Motor neuron (in vitro differentiated cells): ENCODE data around the gene ZNF354B. TPM values are rescaled to one million over a fixed set of nuclear protein-coding genes. Genes with fewer than 3 reads are reported as not detected.

Source experiments
- ATAC-seq, 8 experiments: fragments of 200-7000 bp; cut with Tn5 transposase; replicated peaks in 6 of 8; 2 replicates each; pipeline ENCODE4 v1.8.0; 2021; ENCODE audit warnings: mild to moderate bottlenecking in 8 of 8, moderate library complexity in 8 of 8
- H3K27ac ChIP-seq, 2 donors: fragments of 250-450 bp; sonication (Bioruptor Pico); 2 replicates each; pipeline ENCODE4 v1.9.0; 2021; ENCODE audit warnings: antibody characterized with exemption in 2 of 2, mild to moderate bottlenecking in 2 of 2, moderate library complexity in 1 of 2
- H3K4me1 ChIP-seq, 2 donors: fragments of 250-450 bp; sonication (Bioruptor Pico); replicated peaks in 1 of 2; 2 replicates each; pipeline ENCODE4 v1.6.1; 2021; ENCODE audit warnings: antibody characterized with exemption in 2 of 2, mild to moderate bottlenecking in 2 of 2, moderate library complexity in 1 of 2
- H3K4me3 ChIP-seq, 5 donors: fragments of 250-450 bp; sonication (Bioruptor Pico); 2 replicates each; pipeline ENCODE4 v1.9.0; 2021; ENCODE audit warnings: antibody characterized with exemption in 5 of 5, mild to moderate bottlenecking in 5 of 5, moderate library complexity in 4 of 5
- WGBS, 10 experiments: fragments of 450-650 bp; shearing (Covaris generic); methylation state at CpG; one replicate each; pipeline ENCODE4 v1.0.0; 2022; 5-methylcytosine and 5-hydroxymethylcytosine counted together
- in situ Hi-C, 9 experiments: fragments of 400-800 bp; cut with MboI; loops; one replicate each; pipeline ENCODE4 v1.15.0; 2021; ENCODE audit warnings: low sequenced_read_pairs in 9 of 9, low pct_unique_long_range_greater_than_20kb in 2 of 9; ENCODE audit not compliant: unreplicated experiment in 9 of 9
- total RNA-seq, 8 experiments: library from RNA; unstranded; fragments of 300-600 nt; gene quantifications; 2 replicates each; pipeline versions ENCODE4 v1.2.3 to v1.2.4, GENCODE V29; 2022

Gene ZNF354B
- total RNA-seq, 8 experiments from 2014 or later = 9.2 to 22.9 (median 11.8) TPM

GRCh38 chr5:178902849-178903248 lies 43.1 kb downstream of the ZNF354B start:
- 36 to 88% (median 65%) methylated on average over 2 to 3 of the region's 3 CpGs for WGBS, 10 experiments
- H3K27ac ChIP-seq = no peak overlapping the region
- ATAC-seq = no peak
- no peaks in the 10 kb centered on the region for H3K4me1 ChIP-seq
- H3K4me3 ChIP-seq = no peak overlapping the region
- in situ Hi-C loops = no loop called here

- Histone ChIP-seq H3K4me1 (no peaks in the 10 kb centered on the region), H3K27ac (no peak overlapping the region), H3K4me3 (no peak overlapping the region)
- WGBS, 10 experiments = 60 to 98% (median 91%) methylated on average over 2 to 11 of the region's 11 CpGs
- ATAC-seq = no peak
- in situ Hi-C loops = no loop called here
Measured at GRCh38 chr5:178931846-178932760, 72.3 kb downstream of the ZNF354B start.

Other genes starting within 250 kb of the ZNF354B start
- gene CLK4, start 232.9 kb upstream of the ZNF354B start, total RNA-seq = 10 to 100 TPM; 18.4 to 44.9 (median 27.0) TPM
- gene ZNF354A, start 129.3 kb upstream of the ZNF354B start, total RNA-seq = 10 to 100 TPM in 7 of 8 experiments, 1 to 10 TPM in 1; 7.9 to 15.4 (median 12.1) TPM
- 1 to 10 TPM in 5 of 8 experiments, under 1 TPM in 3; 0.36 to 3.0 (median 2.1) TPM for gene ZFP2, start 36.0 kb downstream of the ZNF354B start, total RNA-seq
- gene ZNF454, start 81.2 kb downstream of the ZNF354B start, total RNA-seq = 1 to 10 TPM in 6 of 8 experiments, under 1 TPM in 2; 0.41 to 5.0 (median 2.2) TPM
- gene GRM6, start 135.4 kb downstream of the ZNF354B start, total RNA-seq = 1 to 10 TPM in 1 of 8 experiments, under 1 TPM in 6, not detected in 1; 0.11 to 1.2 (median 0.66) TPM
- gene ZNF879, start 163.9 kb downstream of the ZNF354B start, total RNA-seq = 1 to 10 TPM; 2.3 to 9.8 (median 6.3) TPM
- 10 to 100 TPM in 4 of 8 experiments, 1 to 10 TPM in 4; 3.6 to 12.0 (median 10.3) TPM for gene ZNF354C, start 200.4 kb downstream of the ZNF354B start, total RNA-seq